ENCODE results near the gene HERC6. TPM values are rescaled to one million over a fixed set of nuclear protein-coding genes. Genes with fewer than 3 reads are reported as not detected.

Gene HERC6
- total and polyA plus RNA-seq, 2 of the 8 experiments (the other 6 are each of a cell fraction or from before 2014, with no cell fraction given): 3.7 to 3.8 TPM

DNA sequence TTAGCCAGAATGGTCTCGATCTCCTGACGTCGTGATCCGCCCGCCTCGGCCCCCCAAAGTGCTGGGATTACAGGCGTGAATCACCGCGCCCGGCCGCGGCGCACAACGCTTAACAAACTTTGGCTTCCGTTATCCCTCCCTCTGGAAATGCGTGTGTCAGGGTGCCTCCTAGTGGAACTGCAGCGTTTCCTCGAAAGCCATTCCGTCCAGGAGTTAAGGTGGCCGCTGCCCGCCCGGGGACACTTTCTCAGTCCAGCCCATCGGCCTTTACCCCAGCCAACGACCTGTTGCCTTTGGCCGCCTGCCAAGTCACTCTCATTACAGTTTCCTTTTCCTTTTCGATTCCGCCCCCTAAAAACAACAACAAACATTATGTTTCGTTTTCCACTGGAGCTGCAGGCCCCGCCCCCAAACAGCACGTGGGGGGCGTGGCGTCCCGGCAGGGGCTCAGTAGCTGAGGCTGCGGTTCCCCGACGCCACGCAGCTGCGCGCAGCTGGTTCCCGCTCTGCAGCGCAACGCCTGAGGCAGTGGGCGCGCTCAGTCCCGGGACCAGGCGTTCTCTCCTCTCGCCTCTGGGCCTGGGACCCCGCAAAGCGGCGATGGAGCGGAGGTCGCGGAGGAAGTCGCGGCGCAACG, 78.1 kb downstream of the HERC6 start, which contains the start of gene HERC5:
Gene HERC5 (plus strand): TSS at position 450 of the 637 bp plus-strand sequence. CDS start 151 bp downstream, at position 601.
- Histone ChIP-seq H3K56ac (replicated peaks; ENCODE audit: insufficient read length, low read depth, low read length) (no peak within 1 kb of the TSS), H3K18ac (ENCODE audit: extremely low read depth, low read length) (peak within 1 kb of the TSS; percentile 66; the same call in 1 of the 2 replicates), H3K23me2 (ENCODE audit: low read depth, low read length) (peaks cover 3% of the 10 kb centered on the region; the same call in 1 of the 2 replicates), H4K5ac (ENCODE audit: insufficient read length, low read depth, low read length) (peak within 1 kb of the TSS; percentile 27), H3K4me3 (ENCODE audit: extremely low read depth in 1 of 4, insufficient read depth in 2 of 4, low read depth in 3 of 4, low read length in 4 of 4) (peak within 1 kb of the TSS; percentile 47 to 76 (median 62)), H2BK20ac (ENCODE audit: low read length) (no peak within 1 kb of the TSS), H2BK12ac (ENCODE audit: low read depth, low read length) (no peak within 1 kb of the TSS), H3K36me3 (ENCODE audit: control insufficient read depth in 2 of 4, insufficient read depth in 4 of 4, low read length in 3 of 4) (no peaks in the 10 kb centered on the region), H4K91ac (replicated peaks; ENCODE audit: insufficient read length, low read length) (no peak within 1 kb of the TSS), H3K23ac (ENCODE audit: insufficient read length) (no peak within 1 kb of the TSS), H3K9ac (replicated peaks in 1 of 4; ENCODE audit: extremely low read depth in 1 of 4, low read depth in 3 of 4, low read length in 3 of 4) (peak within 1 kb of the TSS in 3 of 4 experiments; percentile 35 to 57 (median 40); a peak in 5 of 7 replicates), H2BK5ac (ENCODE audit: low read depth, low read length) (no peak within 1 kb of the TSS; the same call in 1 of the 2 replicates), H3K79me1 (ENCODE audit: low read depth, low read length) (no peaks in the 10 kb centered on the region), H3K4ac (replicated peaks; ENCODE audit: insufficient read length, low read depth, low read length) (no peak within 1 kb of the TSS), H2AFZ (ENCODE audit: low read length) (peak within 1 kb of the TSS; percentile 4; the same call in 1 of the 2 replicates), H3K4me1 (replicated peaks in 1 of 4; ENCODE audit: control insufficient read depth in 3 of 4, insufficient read depth in 4 of 4, low read length in 3 of 4) (peaks cover 0 to 8% (median 3%) of the 10 kb centered on the region in 4 experiments; a peak in 3 of 7 replicates), H2BK15ac (ENCODE audit: low read length) (no peak within 1 kb of the TSS), H2BK120ac (replicated peaks; ENCODE audit: low read depth, low read length) (no peak within 1 kb of the TSS), H3K27ac (ENCODE audit: low read depth, low read length) (no peak within 1 kb of the TSS), H4K8ac (ENCODE audit: extremely low read depth, insufficient read depth, low read length) (peak within 1 kb of the TSS; percentile 86), H3K9me3 (ENCODE audit: insufficient read depth in 2 of 2, low read depth in 1 of 2, low read length in 1 of 2) (peaks cover 5 to 9% of the 10 kb centered on the region in 2 experiments; a peak in 3 of 4 replicates), H4K20me1 (replicated peaks in 1 of 2; ENCODE audit: control insufficient read depth in 1 of 2, insufficient read depth in 2 of 2, low read length in 2 of 2) (no peaks in the 10 kb centered on the region), H3K79me2 (ENCODE audit: control insufficient read depth in 1 of 2, insufficient read depth in 2 of 2, low read length in 2 of 2) (no peaks in the 10 kb centered on the region), H3K4me2 (ENCODE audit: insufficient read depth in 1 of 2, low read depth in 2 of 2, low read length in 2 of 2) (peak within 1 kb of the TSS; percentile 67 to 80), H3K14ac (ENCODE audit: insufficient read length) (no peak within 1 kb of the TSS), H3K27me3 (replicated peaks in 1 of 4; ENCODE audit: control insufficient read depth in 3 of 4, extremely low read depth in 1 of 4, insufficient read depth in 3 of 4, low read length in 3 of 4) (peaks cover 0 to 14% (median 7%) of the 10 kb centered on the region in 4 experiments; a peak in 5 of 7 replicates), H2AK5ac (ENCODE audit: low read depth, low read length) (no peak within 1 kb of the TSS)
- no peak for FAIRE-seq
- POLR2A ChIA-PET (ENCODE audit: partially characterized antibody): interaction anchor here (0.6 to 2.4 kb wide), 10 partner anchors 9 to 276 kb away, joined by 3 to 8 read pairs (median 4); partner anchors contain the start of genes HERC6 and PPM1K
- CTCF ChIA-PET (ENCODE audit: partially characterized antibody): interaction anchor here (0.7 to 3.3 kb wide), 22 partner anchors 10 to 265 kb away, joined by 3 to 17 read pairs (median 4); partner anchors contain the start of gene HERC6
- DNase-seq (ENCODE audit: low read depth in 1 of 2, low spot score in 2 of 2): peak; percentile 87 to 90
- WGBS, 2 experiments (ENCODE audit: extremely low coverage in 1 of 2, insufficient coverage in 1 of 2, insufficient read length in 1 of 2, insufficient replicate concordance in 2 of 2, low coverage in 1 of 2, low lambda C conversion rate in 2 of 2, missing lambda C conversion rate in 1 of 2): 1% methylated on average over 44 of the region's 57 CpGs; no CpG with 5 or more reads in 1 of the 2 experiments
- TF ChIP-seq, protein P1, sequence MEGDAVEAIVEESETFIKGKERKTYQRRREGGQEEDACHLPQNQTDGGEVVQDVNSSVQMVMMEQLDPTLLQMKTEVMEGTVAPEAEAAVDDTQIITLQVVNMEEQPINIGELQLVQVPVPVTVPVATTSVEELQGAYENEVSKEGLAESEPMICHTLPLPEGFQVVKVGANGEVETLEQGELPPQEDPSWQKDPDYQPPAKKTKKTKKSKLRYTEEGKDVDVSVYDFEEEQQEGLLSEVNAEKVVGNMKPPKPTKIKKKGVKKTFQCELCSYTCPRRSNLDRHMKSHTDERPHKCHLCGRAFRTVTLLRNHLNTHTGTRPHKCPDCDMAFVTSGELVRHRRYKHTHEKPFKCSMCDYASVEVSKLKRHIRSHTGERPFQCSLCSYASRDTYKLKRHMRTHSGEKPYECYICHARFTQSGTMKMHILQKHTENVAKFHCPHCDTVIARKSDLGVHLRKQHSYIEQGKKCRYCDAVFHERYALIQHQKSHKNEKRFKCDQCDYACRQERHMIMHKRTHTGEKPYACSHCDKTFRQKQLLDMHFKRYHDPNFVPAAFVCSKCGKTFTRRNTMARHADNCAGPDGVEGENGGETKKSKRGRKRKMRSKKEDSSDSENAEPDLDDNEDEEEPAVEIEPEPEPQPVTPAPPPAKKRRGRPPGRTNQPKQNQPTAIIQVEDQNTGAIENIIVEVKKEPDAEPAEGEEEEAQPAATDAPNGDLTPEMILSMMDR (IDR thresholded peaks at IDR 0.05; ENCODE audit: control extremely low read depth in 1 of 3, insufficient read depth in 1 of 3, low read depth in 1 of 3, low read length in 3 of 3): peak; percentile 67 to 81 (median 78)
- TF ChIP-seq RAD21 (IDR thresholded peaks at IDR 0.05 in 1 of 2, conservative IDR thresholded peaks at IDR 0.05 in 1 of 2; ENCODE audit: low read depth in 2 of 2, low read length in 2 of 2) (peak; percentile 75 to 78), GTF2F1 (IDR thresholded peaks at IDR 0.05; ENCODE audit: borderline replicate concordance, low read depth, low read length) (no peak), BRCA1 (IDR thresholded peaks at IDR 0.05; ENCODE audit: low read depth, low read length) (no peak), TEAD4 (IDR thresholded peaks at IDR 0.05; ENCODE audit: low read depth, low read length) (0 out of 2 replicates have a peak, but pooled peaks have one; percentile 20), POU5F1 (IDR thresholded peaks at IDR 0.05; ENCODE audit: low read depth, low read length) (no peak), SIN3A (conservative IDR thresholded peaks at IDR 0.05 in 1 of 2, IDR thresholded peaks at IDR 0.05 in 1 of 2; ENCODE audit: low read depth in 1 of 2, low read length in 2 of 2) (peak in 1 of 2 experiments; percentile 34; a peak in 1 of 4 replicates)
- TF ChIP-seq, protein P2, sequence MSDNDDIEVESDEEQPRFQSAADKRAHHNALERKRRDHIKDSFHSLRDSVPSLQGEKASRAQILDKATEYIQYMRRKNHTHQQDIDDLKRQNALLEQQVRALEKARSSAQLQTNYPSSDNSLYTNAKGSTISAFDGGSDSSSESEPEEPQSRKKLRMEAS (IDR thresholded peaks at IDR 0.05): peak; percentile 95

Measured in H1 (cell line).